Osteoblast (primary cell): ENCODE measurements around the gene PHYKPL. TPM values are rescaled to one million over a fixed set of nuclear protein-coding genes. Genes with fewer than 3 reads are reported as not detected.
"Not testable (repeated sequence)": the region's sequence is repeated elsewhere in the genome, so short reads cannot be mapped to it uniquely, and the experiment has no call there.

Experiments used
- DNase-seq: peaks from one replicate; pipeline ENCODE4 v3.0.0; 2011; ENCODE audit warnings: low spot score, mixed read lengths; ENCODE audit not compliant: insufficient read length; ENCODE audit errors: missing footprints
- H2AFZ ChIP-seq: 2 replicates; pipeline ENCODE4 v1.6.0; 2011; ENCODE audit warnings: mild to moderate bottlenecking, low read length
- H3K27ac ChIP-seq: 2 replicates; pipeline ENCODE4 v1.5.1; 2011; ENCODE audit warnings: mild to moderate bottlenecking, low read depth, low read length, moderate library complexity
- H3K27me3 ChIP-seq: 2 replicates; pipeline ENCODE4 v1.6.0; 2012; ENCODE audit warnings: mild to moderate bottlenecking, control low read depth, inconsistent platforms, low read length, moderate library complexity; ENCODE audit not compliant: insufficient read depth
- H3K36me3 ChIP-seq: 2 replicates; pipeline ENCODE4 v1.5.1; 2011; ENCODE audit warnings: mild to moderate bottlenecking, low read length, control low read depth, moderate library complexity; ENCODE audit not compliant: insufficient read depth
- H3K4me1 ChIP-seq: 2 replicates; pipeline ENCODE4 v1.5.1; 2011; ENCODE audit warnings: mild to moderate bottlenecking, low read length, control low read depth, moderate library complexity; ENCODE audit not compliant: insufficient read depth
- H3K4me2 ChIP-seq: 2 replicates; pipeline ENCODE4 v1.6.0; 2011; ENCODE audit warnings: mild to moderate bottlenecking, low read length; ENCODE audit not compliant: insufficient read depth
- H3K4me3 ChIP-seq: fragments of 200-600 bp; sonication (generic); 3 replicates; pipeline ENCODE4 v1.5.1; 2012; ENCODE audit warnings: mild to moderate bottlenecking, low read length, inconsistent platforms; ENCODE audit not compliant: insufficient read depth
- H3K79me2 ChIP-seq: 2 replicates; pipeline ENCODE4 v1.6.0; 2012; ENCODE audit warnings: mild to moderate bottlenecking, low read length, control low read depth, inconsistent platforms; ENCODE audit not compliant: insufficient read depth
- H3K9me3 ChIP-seq: 2 replicates; pipeline ENCODE4 v1.5.1; 2011; ENCODE audit warnings: low read depth, low read length, control low read depth
- H4K20me1 ChIP-seq: 2 replicates; pipeline ENCODE4 v1.6.0; 2012; ENCODE audit warnings: mild to moderate bottlenecking, low read length, control low read depth; ENCODE audit not compliant: insufficient read depth
- CTCF ChIP-seq: IDR thresholded peaks from 2 replicates; pipeline ENCODE4 v1.5.1; 2011; ENCODE audit warnings: mild to moderate bottlenecking, low read depth, low read length, moderate library complexity; ENCODE audit errors: extremely low read depth
- total RNA-seq: library from RNA; depleted of rRNA; stranded (reverse); fragments of >200 nt; gene quantifications from 2 replicates; pipeline ENCODE4 v1.2.3, GENCODE V29; 2012

PHYKPL gene
- total RNA-seq, 1 donor = 35.1 TPM

DNA sequence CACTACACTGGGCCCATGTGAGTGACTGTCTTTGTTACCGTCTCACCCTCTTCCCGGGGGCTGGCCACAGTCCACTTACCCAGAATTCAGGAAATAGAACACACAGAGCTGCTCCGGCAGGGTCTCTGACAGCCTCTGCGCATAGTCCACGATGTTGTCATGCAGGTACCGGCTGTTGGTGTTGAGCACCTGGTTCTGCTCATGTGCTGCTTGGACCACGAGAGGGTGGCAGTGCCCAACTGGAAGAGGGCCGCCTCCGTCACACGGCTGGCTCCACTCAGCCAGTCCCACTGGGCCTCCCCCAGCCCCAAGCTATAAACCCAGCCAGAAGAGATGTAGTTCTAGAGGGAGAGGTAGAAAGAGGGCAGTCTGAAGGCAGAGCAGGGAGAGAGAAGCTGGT, 2.7 kb downstream of the PHYKPL start:
- peak; percentile 43 for DNase-seq
- peaks cover 29% of the 10 kb centered on the region for H3K36me3 ChIP-seq

DNA sequence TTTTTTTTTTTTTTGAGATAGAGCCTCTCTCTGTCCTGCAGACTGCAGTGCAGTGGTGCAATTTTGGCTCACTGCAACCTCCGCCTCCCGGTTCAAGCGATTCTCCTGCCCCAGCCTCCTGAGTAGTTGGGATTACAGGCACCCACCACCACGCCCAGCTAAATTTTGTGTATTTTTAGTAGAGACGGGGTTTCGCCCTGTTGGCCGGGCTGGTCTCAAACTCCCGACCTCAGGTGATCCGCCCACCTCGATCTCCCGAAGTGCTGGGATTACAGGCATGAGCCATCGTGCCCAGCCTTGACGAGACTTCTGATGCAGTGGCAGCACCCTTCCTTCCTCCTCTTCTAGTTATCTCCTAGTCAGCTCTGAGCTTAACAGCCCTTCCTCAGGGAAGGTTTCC, 3.5 kb downstream of the PHYKPL start:
- H3K27ac ChIP-seq, H3K4me3 ChIP-seq, H3K27me3 ChIP-seq, H2AFZ ChIP-seq, H3K9me3 ChIP-seq, DNase-seq, H3K4me2 ChIP-seq: not testable (repeated sequence)
- peaks cover 31% of the 10 kb centered on the region for H4K20me1 ChIP-seq
- H3K79me2 ChIP-seq = peaks cover 59% of the 10 kb centered on the region
- H3K36me3 ChIP-seq = peaks cover 31% of the 10 kb centered on the region
- H3K4me1 ChIP-seq = peaks cover 20% of the 10 kb centered on the region

More for the DNA sequence above, 2.7 kb downstream of the PHYKPL start:
- no peak overlapping the region for H2AFZ ChIP-seq
- H3K9me3 ChIP-seq = no peaks in the 10 kb centered on the region
- H3K27me3 ChIP-seq = no peaks in the 10 kb centered on the region
- H3K4me1 ChIP-seq = peaks cover 20% of the 10 kb centered on the region
- H3K4me3 ChIP-seq = no peak overlapping the region
- TF ChIP-seq CTCF = no peak
- no peak overlapping the region for H3K4me2 ChIP-seq
- peaks cover 56% of the 10 kb centered on the region for H3K79me2 ChIP-seq
- peaks cover 27% of the 10 kb centered on the region for H4K20me1 ChIP-seq
- no peak overlapping the region for H3K27ac ChIP-seq

DNA sequence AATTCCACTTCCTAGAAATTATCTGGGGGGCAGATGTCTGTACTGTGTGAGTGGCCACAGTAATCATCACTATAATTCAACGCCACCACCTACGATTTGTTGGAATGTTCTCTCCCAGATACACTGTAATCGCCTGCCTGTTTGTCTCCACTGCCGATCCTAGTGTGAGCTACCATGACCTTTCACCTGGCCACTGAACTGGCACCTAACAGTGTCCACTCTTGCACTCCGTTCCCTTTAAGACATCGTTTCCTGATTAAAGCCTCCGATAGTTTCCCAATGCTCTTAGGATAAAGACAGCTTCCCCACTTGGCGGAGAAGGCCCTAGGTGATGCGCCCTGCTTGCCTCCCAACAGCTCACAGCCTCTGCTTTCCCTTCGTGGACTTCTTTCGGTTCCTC, 4.0 kb downstream of the PHYKPL start:
- no peaks in the 10 kb centered on the region for H3K27me3 ChIP-seq
- H3K4me2 ChIP-seq = no peak overlapping the region
- peaks cover 31% of the 10 kb centered on the region for H3K36me3 ChIP-seq
- H3K9me3 ChIP-seq = no peaks in the 10 kb centered on the region
- H3K4me1 ChIP-seq = peaks cover 20% of the 10 kb centered on the region
- DNase-seq = peak; percentile 55
- no peak for TF ChIP-seq CTCF
- no peak overlapping the region for H3K27ac ChIP-seq
- no peak overlapping the region for H2AFZ ChIP-seq
- H3K79me2 ChIP-seq = peaks cover 61% of the 10 kb centered on the region
- H4K20me1 ChIP-seq = peaks cover 32% of the 10 kb centered on the region
- no peak overlapping the region for H3K4me3 ChIP-seq

DNA sequence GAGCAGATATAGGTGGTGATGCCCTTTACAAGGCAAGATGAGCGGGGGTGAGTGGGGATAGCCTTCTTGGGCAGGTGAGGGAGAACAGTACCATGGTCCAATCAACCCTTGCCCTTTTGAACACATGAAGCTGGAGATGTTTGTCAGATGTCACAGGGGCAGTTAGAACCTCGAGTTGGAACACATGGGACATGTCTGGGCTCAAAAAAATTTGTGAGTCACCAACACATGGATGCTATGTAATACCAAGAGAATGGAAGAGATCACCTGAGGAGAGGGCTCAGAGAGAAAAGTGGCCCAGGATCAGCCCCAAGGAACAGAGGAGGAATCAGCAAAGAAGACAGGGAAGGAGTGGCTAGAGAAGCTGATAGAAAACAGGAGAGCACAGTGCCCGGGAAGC, 4.7 kb downstream of the PHYKPL start:
- Histone ChIP-seq H3K4me3 (no peak overlapping the region), H2AFZ (no peak overlapping the region), H3K27ac (peak overlapping the region; percentile 40), H3K36me3 (peaks cover 31% of the 10 kb centered on the region), H3K9me3 (no peaks in the 10 kb centered on the region), H4K20me1 (peaks cover 38% of the 10 kb centered on the region), H3K4me2 (no peak overlapping the region), H3K27me3 (no peaks in the 10 kb centered on the region), H3K4me1 (peaks cover 20% of the 10 kb centered on the region), H3K79me2 (peaks cover 64% of the 10 kb centered on the region)
- no peak for DNase-seq
- no peak for TF ChIP-seq CTCF
